ENCODE data around the gene FSTL1.

The FSTL1 gene

DNA sequence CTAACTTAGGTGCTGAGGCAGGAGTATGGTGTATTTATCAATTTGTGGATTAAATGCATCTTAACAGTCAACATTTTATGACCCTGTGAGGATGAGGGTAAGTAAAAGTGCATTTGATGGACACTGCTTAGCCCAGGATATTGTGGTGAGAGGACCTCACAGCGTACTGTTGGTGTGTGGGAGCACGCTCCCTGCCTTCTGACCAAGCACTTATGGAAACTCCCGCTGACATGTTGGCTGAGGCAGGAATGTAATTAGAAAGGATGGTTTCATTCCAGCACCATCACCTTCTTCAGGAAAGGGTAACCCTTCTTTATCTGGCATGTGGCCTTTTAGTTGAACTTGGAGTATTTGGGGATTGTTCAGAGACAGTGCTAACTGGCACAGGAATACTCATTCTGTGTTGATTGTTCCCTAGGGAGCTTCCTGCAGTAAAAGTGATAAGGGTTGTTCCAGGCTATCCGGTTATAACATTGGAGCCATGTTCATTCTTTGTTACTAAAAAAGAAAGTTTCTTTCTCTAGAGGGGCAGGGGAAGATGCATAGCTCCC lies 11.7 kb upstream of the FSTL1 start:
- no peak for DNase-seq (ENCODE audit: low spot score)
- TF ChIP-seq, protein P1, sequence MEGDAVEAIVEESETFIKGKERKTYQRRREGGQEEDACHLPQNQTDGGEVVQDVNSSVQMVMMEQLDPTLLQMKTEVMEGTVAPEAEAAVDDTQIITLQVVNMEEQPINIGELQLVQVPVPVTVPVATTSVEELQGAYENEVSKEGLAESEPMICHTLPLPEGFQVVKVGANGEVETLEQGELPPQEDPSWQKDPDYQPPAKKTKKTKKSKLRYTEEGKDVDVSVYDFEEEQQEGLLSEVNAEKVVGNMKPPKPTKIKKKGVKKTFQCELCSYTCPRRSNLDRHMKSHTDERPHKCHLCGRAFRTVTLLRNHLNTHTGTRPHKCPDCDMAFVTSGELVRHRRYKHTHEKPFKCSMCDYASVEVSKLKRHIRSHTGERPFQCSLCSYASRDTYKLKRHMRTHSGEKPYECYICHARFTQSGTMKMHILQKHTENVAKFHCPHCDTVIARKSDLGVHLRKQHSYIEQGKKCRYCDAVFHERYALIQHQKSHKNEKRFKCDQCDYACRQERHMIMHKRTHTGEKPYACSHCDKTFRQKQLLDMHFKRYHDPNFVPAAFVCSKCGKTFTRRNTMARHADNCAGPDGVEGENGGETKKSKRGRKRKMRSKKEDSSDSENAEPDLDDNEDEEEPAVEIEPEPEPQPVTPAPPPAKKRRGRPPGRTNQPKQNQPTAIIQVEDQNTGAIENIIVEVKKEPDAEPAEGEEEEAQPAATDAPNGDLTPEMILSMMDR (IDR thresholded peaks at IDR 0.05; ENCODE audit: extremely low read depth, missing control alignments) = no peak

DNA sequence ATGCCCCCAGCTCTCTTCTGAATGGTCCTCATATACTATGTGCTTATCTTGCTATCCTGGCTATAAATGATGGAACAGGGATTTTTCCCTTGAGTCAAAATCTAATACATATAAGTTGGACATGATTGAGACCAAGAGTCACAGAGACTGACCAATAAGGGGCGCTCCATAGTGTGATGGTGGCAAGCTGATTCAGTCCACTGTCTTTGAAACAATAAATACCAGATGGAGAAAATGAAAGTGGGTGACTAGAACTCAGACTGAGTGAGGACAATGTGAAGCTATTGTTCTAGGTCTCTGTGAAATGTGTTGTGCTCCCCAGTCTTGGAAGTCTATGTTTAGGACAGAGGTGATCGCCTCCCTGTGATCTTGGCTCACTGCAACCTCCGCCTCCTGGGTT lies 10.6 kb upstream of the FSTL1 start:
- DNase-seq (ENCODE audit: low spot score) = no peak
- TF ChIP-seq, protein P1 (IDR thresholded peaks at IDR 0.05; ENCODE audit: extremely low read depth, missing control alignments) = no peak

DNA sequence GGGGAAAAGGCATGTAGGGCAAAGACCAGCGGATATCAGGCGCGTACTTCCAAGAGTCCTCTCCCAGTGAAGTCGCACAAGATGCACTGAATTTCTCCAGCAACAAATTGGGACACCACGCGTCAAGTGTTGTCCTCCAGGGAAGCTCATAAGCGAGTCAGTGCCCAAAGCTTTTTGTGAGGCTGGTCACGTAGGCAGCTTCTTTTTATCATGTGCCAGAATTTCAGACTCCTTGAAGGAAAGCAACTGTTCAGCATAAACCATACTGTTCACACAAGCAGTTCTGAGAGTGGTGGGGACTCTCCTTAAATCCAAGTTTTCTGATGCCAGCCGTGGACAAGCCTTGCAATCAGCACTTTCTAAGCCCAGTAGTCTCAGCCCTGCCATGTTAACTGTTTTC lies 10.1 kb upstream of the FSTL1 start:
- DNase-seq (ENCODE audit: low spot score) = no peak
- TF ChIP-seq, protein P1 (IDR thresholded peaks at IDR 0.05; ENCODE audit: extremely low read depth, missing control alignments) = no peak

DNA sequence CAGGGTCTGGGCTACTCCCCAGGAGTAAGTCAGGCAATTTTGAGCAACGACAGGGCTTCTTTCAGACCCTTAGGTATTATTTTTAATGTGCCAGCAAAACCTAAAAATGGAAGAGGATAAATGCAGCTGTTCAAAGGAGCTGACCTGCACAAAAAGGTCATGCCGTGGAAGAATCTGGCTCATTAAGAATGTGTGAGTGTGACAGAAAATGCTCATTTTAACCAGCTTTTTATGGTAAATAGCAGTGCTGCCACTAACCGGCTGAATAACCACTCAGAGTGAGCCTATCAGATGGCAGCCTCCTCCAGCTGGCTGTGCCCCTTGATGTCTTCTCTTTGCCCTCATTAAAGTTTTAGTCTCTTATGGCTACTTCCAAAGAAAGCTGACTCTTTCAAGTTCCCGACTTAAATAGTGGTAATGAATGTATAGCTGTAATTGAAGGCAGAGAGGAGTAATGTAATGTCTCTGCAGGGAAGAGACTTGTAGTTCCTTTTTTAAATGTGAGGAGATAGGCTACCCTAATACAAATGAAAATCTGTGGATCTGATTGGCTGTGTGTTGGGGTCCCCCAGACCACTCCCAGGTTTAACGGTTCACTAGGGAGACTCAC lies 9.5 kb upstream of the FSTL1 start:
- DNase-seq (ENCODE audit: low spot score) = no peak
- TF ChIP-seq, protein P1 (IDR thresholded peaks at IDR 0.05; ENCODE audit: extremely low read depth, missing control alignments) = no peak

DNA sequence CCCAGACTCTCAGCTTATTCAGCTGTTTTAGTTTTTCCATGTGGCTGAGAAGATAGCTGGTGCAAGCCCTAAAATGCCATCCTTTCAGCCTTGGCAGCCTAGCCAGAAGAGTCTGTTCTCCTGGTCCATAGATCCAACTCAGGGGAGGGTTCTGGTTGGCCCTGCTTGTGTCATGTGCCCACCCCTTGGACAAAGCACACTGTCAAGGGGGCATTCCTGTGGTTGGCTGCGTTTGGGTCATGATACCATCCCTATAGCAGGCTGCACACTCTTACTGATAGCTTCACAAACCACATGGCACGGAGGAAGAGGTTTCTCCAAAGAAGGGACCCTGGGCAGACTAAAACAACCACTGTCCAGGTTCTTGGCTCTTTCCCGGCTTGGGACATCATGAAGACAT lies 8.4 kb upstream of the FSTL1 start:
- TF ChIP-seq, protein P1 (IDR thresholded peaks at IDR 0.05; ENCODE audit: extremely low read depth, missing control alignments) = no peak
- no peak for DNase-seq (ENCODE audit: low spot score)

DNA sequence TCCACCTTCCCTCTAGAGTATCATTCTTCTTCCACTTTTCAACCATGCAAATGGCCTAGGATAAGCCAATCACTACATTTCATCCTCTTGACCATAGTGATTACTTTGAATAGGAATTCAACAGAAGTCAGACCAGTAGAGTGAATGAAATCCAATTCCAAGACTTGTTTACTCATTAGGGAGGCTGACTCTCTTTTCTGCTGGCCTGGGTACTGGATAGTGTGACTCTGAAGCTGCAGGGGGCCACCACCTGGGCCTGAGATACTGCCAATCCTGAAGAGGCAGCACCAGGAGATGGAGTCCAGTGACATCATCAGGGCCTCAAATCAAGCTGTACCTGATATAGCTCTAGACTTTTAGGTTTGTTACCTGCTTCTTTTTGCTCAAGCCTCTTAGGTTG lies 7.0 kb upstream of the FSTL1 start:
- DNase-seq (ENCODE audit: low spot score) = no peak
- TF ChIP-seq, protein P1 (IDR thresholded peaks at IDR 0.05; ENCODE audit: extremely low read depth, missing control alignments) = no peak

DNA sequence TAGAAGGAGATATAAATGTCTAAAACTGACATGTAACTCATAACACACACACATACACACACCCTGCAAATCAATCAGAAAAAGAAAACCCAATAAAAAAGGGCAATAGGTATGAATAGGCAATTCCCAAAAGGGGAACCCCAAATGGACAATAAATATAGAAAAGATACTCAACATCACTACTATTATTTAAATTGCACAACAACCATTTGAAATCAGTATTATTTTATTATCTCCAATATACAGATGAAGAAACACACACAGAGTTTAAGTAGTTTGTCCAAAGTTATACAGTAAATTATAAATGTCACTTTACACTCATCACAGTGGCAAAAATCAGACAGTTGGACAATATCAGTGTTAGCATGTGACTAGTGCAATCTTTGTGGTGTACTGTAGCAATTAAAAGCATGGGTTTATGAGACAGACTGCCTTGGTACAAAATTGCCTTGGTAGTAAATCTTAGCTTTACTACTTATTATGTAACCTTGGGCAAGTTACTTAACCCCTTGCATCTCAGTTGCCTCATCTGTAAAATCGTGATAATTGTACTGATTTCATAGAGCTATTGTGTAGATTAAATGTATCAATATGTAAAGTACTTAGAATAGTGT lies 3.4 kb upstream of the FSTL1 start:
- TF ChIP-seq, protein P1 (IDR thresholded peaks at IDR 0.05; ENCODE audit: extremely low read depth, missing control alignments) = no peak
- no peak for DNase-seq (ENCODE audit: low spot score)
